ENCODE data around the gene PIP4K2A. TPM values are rescaled to one million over a fixed set of nuclear protein-coding genes. Genes with fewer than 3 reads are reported as not detected.
A peak's percentile ranks its signal among the peaks of the same experiment; 100 is the strongest.

The PIP4K2A gene
- total RNA-seq, 4 donors from 2014 or later, result 29.3 to 52.4 (median 34.5) TPM

- 64 to 73% methylated on average over 5 of the region's 5 CpGs for WGBS, 2 donors
- Histone ChIP-seq H3K27ac (peak overlapping the region in 3 of 4 donors; percentile 19 to 45 (median 35)), H3K4me1 (peaks cover 0 to 51% (median 24%) of the 10 kb centered on the region in 4 donors)
Measured at GRCh38 chr10:22647244-22647643, 67.1 kb downstream of the PIP4K2A start.

GRCh38 chr10:22646388-22646853 is 68.0 kb downstream of the PIP4K2A start:
- peaks cover 0 to 7% (median 0%) of the 10 kb centered on the region in 3 donors for H3K36me3 ChIP-seq
- H3K4me3 ChIP-seq, result no peak overlapping the region
- H3K4me1 ChIP-seq, result peaks cover 0 to 47% (median 18%) of the 10 kb centered on the region in 4 donors
- no peak for DNase-seq (ENCODE audit: low spot score in 2 of 2)
- WGBS, 2 donors, result 82 to 88% methylated on average over 2 of the region's 2 CpGs
- no peak overlapping the region for H3K27ac ChIP-seq
- TF ChIP-seq CTCF (IDR thresholded peaks at IDR 0.05), result no peak
- no peaks in the 10 kb centered on the region for H3K27me3 ChIP-seq
- H3K9me3 ChIP-seq, result no peaks in the 10 kb centered on the region

More at GRCh38 chr10:22647244-22647643, 67.1 kb downstream of the PIP4K2A start:
- Histone ChIP-seq H3K27me3 (no peaks in the 10 kb centered on the region), H3K36me3 (no peaks in the 10 kb centered on the region), H3K9me3 (no peaks in the 10 kb centered on the region), H3K4me3 (no peak overlapping the region)
- no peak for TF ChIP-seq CTCF (IDR thresholded peaks at IDR 0.05)
- no peak for TF ChIP-seq EP300 (IDR thresholded peaks at IDR 0.05)
- TF ChIP-seq POLR2A (IDR thresholded peaks at IDR 0.05), result no peak
- DNase-seq (ENCODE audit: low spot score in 2 of 2), result no peak

- Histone ChIP-seq H3K9me3 (no peaks in the 10 kb centered on the region), H3K4me1 (peaks cover 0 to 28% (median 13%) of the 10 kb centered on the region in 4 donors), H3K36me3 (peaks cover 0 to 7% (median 0%) of the 10 kb centered on the region in 3 donors), H3K27me3 (no peaks in the 10 kb centered on the region), H3K27ac (no peak overlapping the region), H3K4me3 (no peak overlapping the region)
- DNase-seq (ENCODE audit: low spot score in 2 of 2), result no peak
- TF ChIP-seq POLR2A (IDR thresholded peaks at IDR 0.05) (no peak), EP300 (IDR thresholded peaks at IDR 0.05) (no peak), CTCF (IDR thresholded peaks at IDR 0.05) (no peak)
- 77 to 98% methylated on average over 3 of the region's 3 CpGs for WGBS, 2 donors
Measured at GRCh38 chr10:22644222-22644621, 70.2 kb downstream of the PIP4K2A start.

- H3K36me3 ChIP-seq, result peaks cover 0 to 7% (median 0%) of the 10 kb centered on the region in 3 donors
- WGBS, 2 donors, result 93 to 95% methylated on average over 4 of the region's 4 CpGs
- no peak overlapping the region for H3K4me3 ChIP-seq
- TF ChIP-seq POLR2A (IDR thresholded peaks at IDR 0.05), result no peak
- no peak for TF ChIP-seq EP300 (IDR thresholded peaks at IDR 0.05)
- no peak for TF ChIP-seq CTCF (IDR thresholded peaks at IDR 0.05)
- no peaks in the 10 kb centered on the region for H3K9me3 ChIP-seq
- peaks cover 0 to 23% (median 12%) of the 10 kb centered on the region in 4 donors for H3K4me1 ChIP-seq
- no peak overlapping the region for H3K27ac ChIP-seq
- H3K27me3 ChIP-seq, result no peaks in the 10 kb centered on the region
- no peak for DNase-seq (ENCODE audit: low spot score in 2 of 2)
Measured at GRCh38 chr10:22643775-22644174, 70.6 kb downstream of the PIP4K2A start.

GRCh38 chr10:22643116-22643515 is 71.3 kb downstream of the PIP4K2A start:
- Histone ChIP-seq H3K4me1 (peaks cover 0 to 17% (median 9%) of the 10 kb centered on the region in 4 donors), H3K27ac (no peak overlapping the region), H3K9me3 (no peaks in the 10 kb centered on the region), H3K27me3 (no peaks in the 10 kb centered on the region), H3K4me3 (no peak overlapping the region), H3K36me3 (peaks cover 0 to 7% (median 0%) of the 10 kb centered on the region in 3 donors)
- DNase-seq (ENCODE audit: low spot score in 2 of 2), result no peak
- 84 to 87% methylated on average over 4 of the region's 4 CpGs for WGBS, 2 donors
- TF ChIP-seq CTCF (IDR thresholded peaks at IDR 0.05), result no peak
- no peak for TF ChIP-seq EP300 (IDR thresholded peaks at IDR 0.05)
- TF ChIP-seq POLR2A (IDR thresholded peaks at IDR 0.05), result no peak
